ENCODE results near the gene KCND3.

KCND3 gene

DNA sequence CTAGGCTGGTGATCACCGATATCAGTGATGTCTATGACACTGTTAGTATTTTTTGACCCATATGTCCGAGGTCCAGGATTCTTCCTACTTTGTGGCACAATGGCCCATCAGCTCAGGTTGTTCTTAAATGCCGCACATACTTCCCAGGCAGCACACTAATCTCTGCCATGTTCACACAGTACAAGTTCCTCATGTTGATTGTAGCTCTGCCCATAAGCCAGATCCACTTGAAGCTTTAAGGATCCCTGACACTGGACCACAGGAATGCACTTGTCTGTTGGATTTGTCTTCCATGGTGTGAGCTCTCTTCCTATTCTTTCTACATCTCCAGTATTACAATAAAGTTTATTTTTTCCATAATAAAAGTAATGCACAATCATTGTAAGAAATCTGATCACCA lies 164.3 kb downstream of the KCND3 start:
- Histone ChIP-seq H3K9ac (ENCODE audit: low read depth in 1 of 2, low read length in 2 of 2) (no peak overlapping the region), H3K36me3 (ENCODE audit: control insufficient read depth in 1 of 2, insufficient read depth in 2 of 2, low read length in 2 of 2) (no peaks in the 10 kb centered on the region), H3K4me1 (ENCODE audit: control insufficient read depth in 1 of 2, insufficient read depth in 2 of 2, low read length in 2 of 2) (no peaks in the 10 kb centered on the region), H3K27me3 (ENCODE audit: control insufficient read depth in 1 of 2, insufficient read depth in 2 of 2, low read length in 2 of 2) (peaks cover 0 to 3% of the 10 kb centered on the region in 2 donors), H3K4me3 (ENCODE audit: low read depth in 1 of 2, low read length in 2 of 2) (no peak overlapping the region), H3K27ac (ENCODE audit: low read depth, low read length) (no peak overlapping the region), H3K9me3 (ENCODE audit: control insufficient read depth in 1 of 2, low read length in 2 of 2) (no peaks in the 10 kb centered on the region)

DNA sequence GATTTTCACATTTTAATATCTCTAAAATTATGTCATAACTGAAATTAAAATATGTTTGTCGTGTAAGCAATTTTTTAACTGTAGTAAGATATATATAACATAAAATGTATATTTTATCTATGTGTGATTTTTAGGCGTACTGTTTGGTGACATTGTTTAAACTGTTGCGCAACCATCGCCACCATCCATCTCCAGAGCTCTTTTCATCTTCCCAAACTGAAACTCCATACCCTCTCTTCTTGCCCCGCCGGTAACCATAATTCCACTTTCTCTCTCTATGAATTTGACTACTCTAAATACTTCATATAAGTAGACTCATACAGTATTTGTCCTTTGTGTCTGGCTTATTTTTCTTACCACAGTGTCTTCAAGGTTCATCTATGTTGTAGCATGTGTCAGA lies 167.3 kb downstream of the KCND3 start:
- no peak overlapping the region for H3K9ac ChIP-seq (ENCODE audit: low read depth in 1 of 2, low read length in 2 of 2)

DNA sequence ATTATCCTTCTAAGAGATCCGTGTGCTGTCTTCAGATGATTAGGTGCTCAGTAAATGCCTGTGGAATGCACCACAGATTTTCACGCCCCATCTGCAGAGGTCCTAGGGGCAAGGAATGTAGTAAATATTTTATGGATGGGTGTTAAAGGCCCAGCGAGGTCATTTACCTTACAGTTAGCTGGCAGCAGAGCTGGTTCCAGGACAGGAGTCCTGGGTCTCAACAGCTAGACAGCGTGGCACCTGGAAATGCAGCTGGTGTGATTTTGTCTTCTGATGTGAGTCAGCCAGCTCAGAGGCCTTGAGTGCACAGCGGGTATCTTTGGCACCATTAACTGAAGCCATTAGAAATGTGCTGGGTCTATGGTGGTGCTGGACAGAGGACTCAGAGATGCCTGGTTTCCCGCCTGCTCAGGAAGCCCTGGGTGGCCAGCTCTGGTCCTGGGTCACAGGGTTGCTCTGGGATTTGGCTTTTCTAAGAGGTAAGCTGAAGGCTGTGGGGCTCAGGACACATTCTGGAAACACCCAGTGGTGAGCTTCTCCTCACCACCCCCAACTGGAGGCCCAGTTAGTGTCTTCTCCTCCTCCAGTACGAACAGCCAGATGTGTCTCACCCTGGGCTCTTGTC lies 168.2 kb downstream of the KCND3 start:
- Histone ChIP-seq H3K36me3 (ENCODE audit: control insufficient read depth in 1 of 2, insufficient read depth in 2 of 2, low read length in 2 of 2) (no peaks in the 10 kb centered on the region), H3K27me3 (ENCODE audit: control insufficient read depth in 1 of 2, insufficient read depth in 2 of 2, low read length in 2 of 2) (peaks cover 0 to 3% of the 10 kb centered on the region in 2 donors), H3K9me3 (ENCODE audit: control insufficient read depth in 1 of 2, low read length in 2 of 2) (no peaks in the 10 kb centered on the region), H3K4me1 (ENCODE audit: control insufficient read depth in 1 of 2, insufficient read depth in 2 of 2, low read length in 2 of 2) (no peaks in the 10 kb centered on the region), H3K4me3 (ENCODE audit: low read depth in 1 of 2, low read length in 2 of 2) (no peak overlapping the region), H3K9ac (ENCODE audit: low read depth in 1 of 2, low read length in 2 of 2) (no peak overlapping the region), H3K27ac (ENCODE audit: low read depth, low read length) (no peak overlapping the region)

More for the DNA sequence above, 167.3 kb downstream of the KCND3 start:
- no peak overlapping the region for H3K27ac ChIP-seq (ENCODE audit: low read depth, low read length)
- H3K4me1 ChIP-seq (ENCODE audit: control insufficient read depth in 1 of 2, insufficient read depth in 2 of 2, low read length in 2 of 2) = no peaks in the 10 kb centered on the region
- no peaks in the 10 kb centered on the region for H3K9me3 ChIP-seq (ENCODE audit: control insufficient read depth in 1 of 2, low read length in 2 of 2)
- no peaks in the 10 kb centered on the region for H3K36me3 ChIP-seq (ENCODE audit: control insufficient read depth in 1 of 2, insufficient read depth in 2 of 2, low read length in 2 of 2)
- peaks cover 0 to 3% of the 10 kb centered on the region in 2 donors for H3K27me3 ChIP-seq (ENCODE audit: control insufficient read depth in 1 of 2, insufficient read depth in 2 of 2, low read length in 2 of 2)
- no peak overlapping the region for H3K4me3 ChIP-seq (ENCODE audit: low read depth in 1 of 2, low read length in 2 of 2)

DNA sequence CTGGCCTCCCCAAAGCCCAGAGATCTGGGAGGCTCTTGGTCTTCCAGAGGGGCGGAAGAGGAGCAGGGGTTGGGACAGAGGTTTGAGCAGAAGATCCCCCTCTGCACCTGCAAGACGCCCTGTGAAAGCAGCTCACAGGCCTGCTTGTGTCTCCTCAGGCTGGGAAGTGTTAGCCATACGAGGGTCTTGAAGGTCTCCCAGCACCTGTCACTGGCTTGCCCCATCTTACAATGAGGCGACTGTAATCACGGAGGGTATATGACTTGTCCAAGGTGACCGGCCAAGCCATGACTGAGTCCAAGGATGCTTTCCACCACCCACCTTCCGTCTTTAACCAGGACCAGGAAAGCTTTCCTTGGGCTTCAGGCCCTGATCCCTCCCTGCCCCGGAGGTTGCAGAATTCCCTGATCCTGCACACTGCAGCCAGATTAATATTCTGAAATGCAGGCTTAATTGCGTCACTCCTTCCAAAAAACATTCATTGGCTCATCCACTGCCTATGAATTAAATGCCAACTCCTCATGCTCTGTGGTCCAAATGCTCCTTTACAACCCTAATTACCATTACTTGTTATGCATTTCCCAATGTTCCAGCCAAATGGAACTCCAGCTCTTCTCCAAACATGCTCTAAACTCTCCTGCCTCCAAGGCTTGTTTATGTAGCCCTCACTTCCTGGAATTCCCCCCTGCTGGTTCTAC lies 169.8 kb downstream of the KCND3 start:
- no peaks in the 10 kb centered on the region for H3K9me3 ChIP-seq (ENCODE audit: control insufficient read depth in 1 of 2, low read length in 2 of 2)
- no peak overlapping the region for H3K27ac ChIP-seq (ENCODE audit: low read depth, low read length)
- no peaks in the 10 kb centered on the region for H3K36me3 ChIP-seq (ENCODE audit: control insufficient read depth in 1 of 2, insufficient read depth in 2 of 2, low read length in 2 of 2)
- no peak overlapping the region for H3K4me3 ChIP-seq (ENCODE audit: low read depth in 1 of 2, low read length in 2 of 2)
- H3K27me3 ChIP-seq (ENCODE audit: control insufficient read depth in 1 of 2, insufficient read depth in 2 of 2, low read length in 2 of 2) = peaks cover 0 to 3% of the 10 kb centered on the region in 2 donors
- H3K9ac ChIP-seq (ENCODE audit: low read depth in 1 of 2, low read length in 2 of 2) = no peak overlapping the region
- no peaks in the 10 kb centered on the region for H3K4me1 ChIP-seq (ENCODE audit: control insufficient read depth in 1 of 2, insufficient read depth in 2 of 2, low read length in 2 of 2)

GRCh38 chr1:111818546-111818945 lies 170.9 kb downstream of the KCND3 start:
- no peaks in the 10 kb centered on the region for H3K4me1 ChIP-seq (ENCODE audit: control insufficient read depth in 1 of 2, insufficient read depth in 2 of 2, low read length in 2 of 2)
- H3K27ac ChIP-seq (ENCODE audit: low read depth, low read length) = no peak overlapping the region
- H3K9me3 ChIP-seq (ENCODE audit: control insufficient read depth in 1 of 2, low read length in 2 of 2) = no peaks in the 10 kb centered on the region
- no peaks in the 10 kb centered on the region for H3K36me3 ChIP-seq (ENCODE audit: control insufficient read depth in 1 of 2, insufficient read depth in 2 of 2, low read length in 2 of 2)
- no peak overlapping the region for H3K9ac ChIP-seq (ENCODE audit: low read depth in 1 of 2, low read length in 2 of 2)
- H3K4me3 ChIP-seq (ENCODE audit: low read depth in 1 of 2, low read length in 2 of 2) = no peak overlapping the region
- peaks cover 0 to 3% of the 10 kb centered on the region in 2 donors for H3K27me3 ChIP-seq (ENCODE audit: control insufficient read depth in 1 of 2, insufficient read depth in 2 of 2, low read length in 2 of 2)

- Histone ChIP-seq H3K4me1 (ENCODE audit: control insufficient read depth in 1 of 2, insufficient read depth in 2 of 2, low read length in 2 of 2) (no peaks in the 10 kb centered on the region), H3K27me3 (ENCODE audit: control insufficient read depth in 1 of 2, insufficient read depth in 2 of 2, low read length in 2 of 2) (peaks cover 0 to 3% of the 10 kb centered on the region in 2 donors), H3K9me3 (ENCODE audit: control insufficient read depth in 1 of 2, low read length in 2 of 2) (no peaks in the 10 kb centered on the region)
Observed at GRCh38 chr1:111818081-111818480, 171.4 kb downstream of the KCND3 start.

DNA sequence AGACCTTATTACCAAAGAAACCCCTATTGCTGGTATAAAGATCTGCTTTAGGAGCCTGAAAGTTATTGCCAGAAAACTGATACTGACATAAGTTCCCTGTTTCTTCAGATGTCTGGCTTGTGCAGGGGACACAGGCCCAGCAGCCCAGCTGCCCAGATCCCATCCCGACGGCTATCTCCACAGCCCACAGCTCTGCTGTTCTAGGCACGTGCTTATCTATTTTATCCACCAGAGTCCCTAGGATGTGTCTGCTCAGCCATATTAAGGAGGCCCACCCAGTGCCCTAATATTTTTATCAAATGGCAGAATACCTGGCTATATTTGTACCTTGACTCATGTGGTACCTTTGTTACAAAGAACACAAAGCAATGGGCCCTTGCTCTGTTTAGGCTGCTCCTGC lies 174.8 kb downstream of the KCND3 start:
- Histone ChIP-seq H3K9me3 (ENCODE audit: control insufficient read depth in 1 of 2, low read length in 2 of 2) (no peaks in the 10 kb centered on the region), H3K4me3 (ENCODE audit: low read depth in 1 of 2, low read length in 2 of 2) (no peak overlapping the region), H3K27ac (ENCODE audit: low read depth, low read length) (no peak overlapping the region), H3K27me3 (ENCODE audit: control insufficient read depth in 1 of 2, insufficient read depth in 2 of 2, low read length in 2 of 2) (no peaks in the 10 kb centered on the region), H3K4me1 (ENCODE audit: control insufficient read depth in 1 of 2, insufficient read depth in 2 of 2, low read length in 2 of 2) (no peaks in the 10 kb centered on the region), H3K36me3 (ENCODE audit: control insufficient read depth in 1 of 2, insufficient read depth in 2 of 2, low read length in 2 of 2) (no peaks in the 10 kb centered on the region), H3K9ac (ENCODE audit: low read depth in 1 of 2, low read length in 2 of 2) (no peak overlapping the region)

More at GRCh38 chr1:111818081-111818480, 171.4 kb downstream of the KCND3 start:
- Histone ChIP-seq H3K27ac (ENCODE audit: low read depth, low read length) (no peak overlapping the region), H3K4me3 (ENCODE audit: low read depth in 1 of 2, low read length in 2 of 2) (no peak overlapping the region), H3K9ac (ENCODE audit: low read depth in 1 of 2, low read length in 2 of 2) (no peak overlapping the region), H3K36me3 (ENCODE audit: control insufficient read depth in 1 of 2, insufficient read depth in 2 of 2, low read length in 2 of 2) (no peaks in the 10 kb centered on the region)

- Histone ChIP-seq H3K27ac (ENCODE audit: low read depth, low read length) (no peak overlapping the region), H3K9me3 (ENCODE audit: control insufficient read depth in 1 of 2, low read length in 2 of 2) (no peaks in the 10 kb centered on the region), H3K4me3 (ENCODE audit: low read depth in 1 of 2, low read length in 2 of 2) (no peak overlapping the region), H3K9ac (ENCODE audit: low read depth in 1 of 2, low read length in 2 of 2) (no peak overlapping the region), H3K27me3 (ENCODE audit: control insufficient read depth in 1 of 2, insufficient read depth in 2 of 2, low read length in 2 of 2) (no peaks in the 10 kb centered on the region), H3K4me1 (ENCODE audit: control insufficient read depth in 1 of 2, insufficient read depth in 2 of 2, low read length in 2 of 2) (no peaks in the 10 kb centered on the region), H3K36me3 (ENCODE audit: control insufficient read depth in 1 of 2, insufficient read depth in 2 of 2, low read length in 2 of 2) (no peaks in the 10 kb centered on the region)
Observed at GRCh38 chr1:111814305-111814628, 175.2 kb downstream of the KCND3 start.

DNA sequence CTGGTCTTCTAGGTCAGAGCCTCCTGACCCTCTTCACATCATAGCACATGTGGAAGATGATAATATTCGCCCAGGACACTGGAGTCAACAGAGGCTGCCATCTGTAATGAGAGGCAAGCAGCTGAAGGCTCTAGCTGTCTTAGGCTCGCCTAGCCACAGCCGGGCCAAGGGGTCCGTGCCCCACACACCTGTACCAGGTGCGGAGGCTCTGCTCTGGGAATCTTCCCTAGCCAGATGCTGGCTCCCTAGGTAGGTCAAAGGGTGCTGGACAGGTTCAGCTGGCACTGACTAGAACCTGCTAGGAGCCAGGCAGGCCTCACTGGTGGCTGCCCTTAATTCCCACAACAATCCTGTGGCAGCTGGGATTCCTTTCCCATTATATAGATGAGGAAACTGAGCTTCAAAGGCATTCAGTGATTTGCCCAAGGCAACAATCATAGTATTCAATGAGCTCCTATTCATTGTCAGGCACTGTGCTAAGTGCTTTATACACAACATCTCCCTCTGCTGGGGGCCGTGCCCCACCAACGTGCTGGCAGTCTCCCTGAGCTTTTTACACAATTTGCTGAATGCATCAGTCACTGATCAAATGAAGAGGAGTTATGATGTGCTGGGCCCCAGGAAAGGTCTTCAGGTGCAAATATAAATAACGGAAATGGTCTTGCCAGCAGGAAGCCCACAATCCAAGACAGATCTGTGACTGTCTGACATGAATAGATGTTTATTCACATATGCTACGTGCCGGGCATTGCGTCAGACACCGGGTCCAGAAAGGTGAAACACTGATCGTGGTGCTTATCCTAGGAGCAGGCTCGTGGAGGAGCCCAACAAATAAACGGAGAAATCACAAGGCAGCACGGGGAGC lies 175.8 kb downstream of the KCND3 start:
- Histone ChIP-seq H3K9me3 (ENCODE audit: control insufficient read depth in 1 of 2, low read length in 2 of 2) (no peaks in the 10 kb centered on the region), H3K27me3 (ENCODE audit: control insufficient read depth in 1 of 2, insufficient read depth in 2 of 2, low read length in 2 of 2) (no peaks in the 10 kb centered on the region), H3K4me3 (ENCODE audit: low read depth in 1 of 2, low read length in 2 of 2) (no peak overlapping the region), H3K27ac (ENCODE audit: low read depth, low read length) (no peak overlapping the region), H3K4me1 (ENCODE audit: control insufficient read depth in 1 of 2, insufficient read depth in 2 of 2, low read length in 2 of 2) (no peaks in the 10 kb centered on the region), H3K9ac (ENCODE audit: low read depth in 1 of 2, low read length in 2 of 2) (no peak overlapping the region), H3K36me3 (ENCODE audit: control insufficient read depth in 1 of 2, insufficient read depth in 2 of 2, low read length in 2 of 2) (no peaks in the 10 kb centered on the region)

DNA sequence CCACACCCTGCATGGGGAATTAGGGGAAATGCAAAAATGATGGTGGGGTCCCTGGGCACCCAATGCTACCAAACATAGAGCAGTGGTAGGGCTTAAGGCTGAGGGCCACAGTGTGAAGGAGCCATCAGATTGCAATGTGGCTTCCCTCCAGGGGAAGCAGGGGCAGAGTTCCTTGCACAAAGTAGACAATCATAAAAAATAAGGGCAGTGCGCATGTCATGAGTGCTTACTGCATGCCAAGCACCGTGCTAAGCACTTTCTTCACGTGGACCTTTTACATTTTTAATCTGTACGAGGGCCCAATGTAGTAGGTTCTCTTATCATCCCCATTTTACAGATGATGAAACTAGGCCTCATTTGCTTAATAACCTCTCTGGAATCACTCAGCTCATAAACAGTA lies 177.2 kb downstream of the KCND3 start:
- H3K9ac ChIP-seq (ENCODE audit: low read depth in 1 of 2, low read length in 2 of 2) = no peak overlapping the region
- no peaks in the 10 kb centered on the region for H3K4me1 ChIP-seq (ENCODE audit: control insufficient read depth in 1 of 2, insufficient read depth in 2 of 2, low read length in 2 of 2)
- no peaks in the 10 kb centered on the region for H3K27me3 ChIP-seq (ENCODE audit: control insufficient read depth in 1 of 2, insufficient read depth in 2 of 2, low read length in 2 of 2)

More for the DNA sequence above, 177.2 kb downstream of the KCND3 start:
- Histone ChIP-seq H3K9me3 (ENCODE audit: control insufficient read depth in 1 of 2, low read length in 2 of 2) (no peaks in the 10 kb centered on the region), H3K36me3 (ENCODE audit: control insufficient read depth in 1 of 2, insufficient read depth in 2 of 2, low read length in 2 of 2) (no peaks in the 10 kb centered on the region), H3K4me3 (ENCODE audit: low read depth in 1 of 2, low read length in 2 of 2) (no peak overlapping the region), H3K27ac (ENCODE audit: low read depth, low read length) (no peak overlapping the region)

Measured in duodenal mucosa (tissue), 2 donors.